Measurements from ENCODE around the gene ANAPC15. TPM values are rescaled to one million over a fixed set of nuclear protein-coding genes. Genes with fewer than 3 reads are reported as not detected.

The ANAPC15 gene
- 96.5 TPM for polyA plus RNA-seq (2013, experiment 1 of 2)
- 94.0 TPM for polyA plus RNA-seq (2013, experiment 2 of 2)

DNA sequence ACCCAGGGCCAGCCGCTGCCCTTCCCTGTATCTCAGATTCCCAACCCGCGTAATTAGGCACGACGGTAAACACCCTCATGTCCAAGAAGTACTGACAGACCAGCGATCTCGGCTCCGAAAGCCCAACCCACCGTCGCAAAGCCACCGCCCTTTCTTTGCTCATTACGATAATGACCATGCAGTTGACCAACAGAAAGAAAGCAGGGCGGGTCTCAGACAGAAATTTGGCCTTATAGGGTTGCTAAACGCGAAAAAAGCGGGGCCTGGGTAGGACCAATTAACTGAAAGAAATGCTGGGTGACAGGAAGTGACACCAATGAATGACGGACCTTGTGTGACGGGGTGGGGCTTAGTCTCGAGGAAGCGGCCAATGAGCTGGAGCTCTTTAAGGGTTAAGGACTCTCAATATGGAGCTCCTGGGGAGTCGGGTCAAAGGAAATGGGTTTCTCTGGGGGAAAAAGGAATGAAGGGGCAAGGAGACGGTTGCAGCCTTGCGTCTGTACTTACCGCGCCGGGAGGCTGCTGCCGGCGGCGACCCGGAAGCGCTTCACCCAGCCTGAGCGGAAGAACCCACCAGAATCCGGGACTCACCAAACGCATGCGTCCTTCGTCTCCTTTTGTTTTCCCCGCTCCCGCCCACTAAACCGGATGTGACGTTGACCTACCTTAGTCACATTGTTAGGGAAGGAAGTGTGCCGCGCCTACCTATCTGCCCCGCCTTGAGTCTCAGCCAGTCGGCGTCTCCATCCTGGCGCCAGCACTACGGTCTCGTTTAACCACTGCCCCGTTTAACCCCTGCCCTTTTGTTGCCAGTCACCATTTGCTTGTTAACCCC lies at the start of gene ANAPC15:
TSS of gene ANAPC15 (minus strand) at position 553 of the 835 bp plus-strand sequence. CDS start 1,419 bp downstream, outside the sequence.
- WGBS (ENCODE audit: extremely low coverage, insufficient coverage, low lambda C conversion rate) = no CpG with 5 or more reads among the region's 49 CpGs
- H4K8ac ChIP-seq (ENCODE audit: low read depth, low read length) = peak within 1 kb of the TSS; percentile 88
- H3K36me3 ChIP-seq (ENCODE audit: control insufficient read depth, insufficient read depth, low read length) = no peaks in the 10 kb centered on the region
- H3K27me3 ChIP-seq (ENCODE audit: insufficient read depth, low read length, poor library complexity) = no peaks in the 10 kb centered on the region
- peak within 1 kb of the TSS; percentile 60 for H3K4ac ChIP-seq (ENCODE audit: low read depth, low read length)
- H3K9ac ChIP-seq (ENCODE audit: low read length) = peak within 1 kb of the TSS; percentile 92
- H3K4me3 ChIP-seq (ENCODE audit: low read length) = peak within 1 kb of the TSS; percentile 67
- H3K79me2 ChIP-seq (ENCODE audit: control insufficient read depth, insufficient read depth, low read length) = no peaks in the 10 kb centered on the region
- peak within 1 kb of the TSS; percentile 54 for H3K23ac ChIP-seq (ENCODE audit: low read length)
- peak within 1 kb of the TSS; percentile 96 for H3K56ac ChIP-seq (ENCODE audit: low read length)
- peak within 1 kb of the TSS; percentile 85 for H2BK5ac ChIP-seq (ENCODE audit: low read length)
- peak within 1 kb of the TSS; percentile 94 for H3K4me2 ChIP-seq (ENCODE audit: low read length)
- peak within 1 kb of the TSS; percentile 60 for H4K5ac ChIP-seq (ENCODE audit: low read length)
- H3K18ac ChIP-seq (ENCODE audit: low read length) = peak within 1 kb of the TSS; percentile 92
- H3K79me1 ChIP-seq (ENCODE audit: low read length) = no peaks in the 10 kb centered on the region
- H3K27ac ChIP-seq (ENCODE audit: low read depth, low read length) = peak within 1 kb of the TSS; percentile 81
- no peak within 1 kb of the TSS for H2BK120ac ChIP-seq (ENCODE audit: low read depth, low read length)
- H2AK5ac ChIP-seq (ENCODE audit: low read length) = peak within 1 kb of the TSS; percentile 75
- peak; percentile 100 for DNase-seq
- H2BK15ac ChIP-seq (replicated peaks; ENCODE audit: low read depth) = no peak within 1 kb of the TSS
- H3K4me1 ChIP-seq (ENCODE audit: control insufficient read depth, low read depth, low read length) = peaks cover 2% of the 10 kb centered on the region

DNA sequence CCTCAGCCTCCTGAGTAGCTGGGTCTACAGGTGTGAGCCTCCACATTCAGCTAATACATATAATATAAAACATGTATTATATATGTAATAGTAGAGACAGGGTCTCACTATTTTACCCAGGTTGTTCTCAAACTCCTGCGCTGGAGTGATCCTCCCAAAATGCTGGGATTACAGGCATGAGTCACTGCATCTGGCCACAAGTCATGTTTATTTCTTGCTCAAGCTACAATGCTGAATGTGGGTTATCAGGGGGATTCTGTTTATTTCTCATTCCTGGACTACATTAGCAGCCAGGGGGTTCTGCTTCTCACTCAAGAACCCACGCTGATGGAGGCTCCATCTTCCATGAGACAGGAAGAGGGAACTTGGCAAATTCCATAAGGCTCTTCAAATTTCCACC lies 47.8 kb upstream of the ANAPC15 start:
- WGBS (ENCODE audit: extremely low coverage, insufficient coverage, low lambda C conversion rate) = no CpG with 5 or more reads among the region's 2 CpGs
- no peaks in the 10 kb centered on the region for H3K4me1 ChIP-seq (ENCODE audit: control insufficient read depth, low read depth, low read length)

DNA sequence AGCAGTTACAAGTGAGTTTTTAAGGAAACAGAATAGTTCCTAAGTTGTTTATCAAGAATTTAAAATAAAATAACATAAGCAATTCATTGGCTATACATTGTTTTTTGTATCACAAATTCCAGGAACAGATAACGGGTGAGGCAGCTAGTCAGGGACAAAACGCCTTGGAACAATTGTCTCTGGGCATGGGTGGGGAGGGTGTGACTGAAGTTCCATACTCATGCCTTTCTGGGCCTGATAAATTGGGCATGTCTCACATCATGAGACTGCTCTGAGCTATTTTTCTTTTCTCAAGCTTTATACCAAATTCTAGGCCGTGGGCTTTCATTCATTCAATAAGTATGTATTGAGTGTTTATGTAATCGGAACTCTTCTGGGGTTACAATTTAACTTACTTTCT lies 44.6 kb upstream of the ANAPC15 start:
- H2BK120ac ChIP-seq (ENCODE audit: low read depth, low read length) = no peak overlapping the region
- WGBS (ENCODE audit: extremely low coverage, insufficient coverage, low lambda C conversion rate) = no CpG with 5 or more reads among the region's 4 CpGs

More for the DNA sequence above, 47.8 kb upstream of the ANAPC15 start:
- Histone ChIP-seq H2BK5ac (ENCODE audit: low read length) (no peak overlapping the region), H3K4me3 (ENCODE audit: low read length) (no peak overlapping the region), H2BK120ac (ENCODE audit: low read depth, low read length) (no peak overlapping the region), H4K8ac (ENCODE audit: low read depth, low read length) (no peak overlapping the region), H4K5ac (ENCODE audit: low read length) (no peak overlapping the region), H3K79me1 (ENCODE audit: low read length) (no peaks in the 10 kb centered on the region), H3K27me3 (ENCODE audit: insufficient read depth, low read length, poor library complexity) (no peaks in the 10 kb centered on the region), H3K79me2 (ENCODE audit: control insufficient read depth, insufficient read depth, low read length) (no peaks in the 10 kb centered on the region), H2AK5ac (ENCODE audit: low read length) (no peak overlapping the region), H3K23ac (ENCODE audit: low read length) (no peak overlapping the region), H2BK15ac (replicated peaks; ENCODE audit: low read depth) (no peak overlapping the region), H3K36me3 (ENCODE audit: control insufficient read depth, insufficient read depth, low read length) (no peaks in the 10 kb centered on the region), H3K4ac (ENCODE audit: low read depth, low read length) (no peak overlapping the region), H3K27ac (ENCODE audit: low read depth, low read length) (no peak overlapping the region), H3K18ac (ENCODE audit: low read length) (no peak overlapping the region), H3K4me2 (ENCODE audit: low read length) (no peak overlapping the region), H3K9ac (ENCODE audit: low read length) (no peak overlapping the region), H3K56ac (ENCODE audit: low read length) (no peak overlapping the region)
- DNase-seq = no peak

DNA sequence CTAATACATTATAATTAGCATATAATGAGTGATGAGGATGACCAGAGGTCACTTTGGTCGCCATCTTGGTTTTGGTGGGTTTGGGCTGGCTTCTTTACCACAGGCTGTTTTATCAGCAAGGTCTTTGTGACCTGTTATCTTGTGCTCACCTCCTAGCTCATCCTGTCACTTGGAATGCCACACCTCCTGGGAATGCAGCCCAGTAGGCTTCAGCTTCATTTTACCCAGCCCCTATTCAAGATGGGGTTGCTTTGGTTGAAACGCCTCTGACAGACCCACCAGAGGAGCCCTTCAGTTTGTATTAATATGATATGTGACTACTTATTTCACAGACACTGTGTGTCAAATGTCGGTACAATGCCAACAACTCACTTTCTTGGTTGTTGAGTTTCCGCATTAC lies 43.3 kb upstream of the ANAPC15 start:
- no CpG with 5 or more reads among the region's 4 CpGs for WGBS (ENCODE audit: extremely low coverage, insufficient coverage, low lambda C conversion rate)
- no peak overlapping the region for H3K9ac ChIP-seq (ENCODE audit: low read length)

More for the DNA sequence above, 44.6 kb upstream of the ANAPC15 start:
- DNase-seq = no peak
- no peak overlapping the region for H3K27ac ChIP-seq (ENCODE audit: low read depth, low read length)
- H4K5ac ChIP-seq (ENCODE audit: low read length) = no peak overlapping the region
- no peaks in the 10 kb centered on the region for H3K79me1 ChIP-seq (ENCODE audit: low read length)
- H3K4me2 ChIP-seq (ENCODE audit: low read length) = no peak overlapping the region
- no peak overlapping the region for H2BK5ac ChIP-seq (ENCODE audit: low read length)
- no peak overlapping the region for H2BK15ac ChIP-seq (replicated peaks; ENCODE audit: low read depth)
- no peak overlapping the region for H3K4ac ChIP-seq (ENCODE audit: low read depth, low read length)
- no peak overlapping the region for H3K9ac ChIP-seq (ENCODE audit: low read length)
- no peak overlapping the region for H4K8ac ChIP-seq (ENCODE audit: low read depth, low read length)
- H3K18ac ChIP-seq (ENCODE audit: low read length) = no peak overlapping the region
- no peak overlapping the region for H2AK5ac ChIP-seq (ENCODE audit: low read length)
- H3K23ac ChIP-seq (ENCODE audit: low read length) = no peak overlapping the region
- H3K56ac ChIP-seq (ENCODE audit: low read length) = no peak overlapping the region
- no peaks in the 10 kb centered on the region for H3K4me1 ChIP-seq (ENCODE audit: control insufficient read depth, low read depth, low read length)
- H3K27me3 ChIP-seq (ENCODE audit: insufficient read depth, low read length, poor library complexity) = no peaks in the 10 kb centered on the region
- no peaks in the 10 kb centered on the region for H3K36me3 ChIP-seq (ENCODE audit: control insufficient read depth, insufficient read depth, low read length)
- no peak overlapping the region for H3K4me3 ChIP-seq (ENCODE audit: low read length)
- H3K79me2 ChIP-seq (ENCODE audit: control insufficient read depth, insufficient read depth, low read length) = no peaks in the 10 kb centered on the region

DNA sequence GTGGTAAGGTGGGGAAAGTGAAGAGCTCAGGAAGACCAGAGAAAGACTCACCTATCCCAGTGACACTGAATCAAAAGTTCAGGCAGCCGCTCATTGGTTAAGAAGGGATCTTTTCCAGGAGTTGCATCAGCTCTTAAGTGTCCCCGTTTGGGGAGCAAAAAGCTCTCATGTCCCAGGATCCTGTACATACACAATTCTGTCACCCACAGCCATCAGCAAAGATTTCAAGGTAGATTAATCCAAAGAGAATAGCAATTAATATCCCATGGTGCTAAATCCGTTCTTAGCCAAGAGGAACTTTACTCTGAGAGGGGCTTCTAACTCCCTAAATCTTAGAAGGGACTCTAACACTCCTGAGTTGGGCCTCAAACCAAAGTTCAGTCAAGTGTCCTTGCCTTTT lies 42.3 kb upstream of the ANAPC15 start:
- Histone ChIP-seq H3K27me3 (ENCODE audit: insufficient read depth, low read length, poor library complexity) (no peaks in the 10 kb centered on the region), H3K4me2 (ENCODE audit: low read length) (no peak overlapping the region), H4K5ac (ENCODE audit: low read length) (no peak overlapping the region), H3K23ac (ENCODE audit: low read length) (no peak overlapping the region), H4K8ac (ENCODE audit: low read depth, low read length) (no peak overlapping the region), H2BK5ac (ENCODE audit: low read length) (no peak overlapping the region), H3K56ac (ENCODE audit: low read length) (no peak overlapping the region), H3K27ac (ENCODE audit: low read depth, low read length) (no peak overlapping the region), H3K4me3 (ENCODE audit: low read length) (no peak overlapping the region), H2BK15ac (replicated peaks; ENCODE audit: low read depth) (no peak overlapping the region), H3K79me2 (ENCODE audit: control insufficient read depth, insufficient read depth, low read length) (no peaks in the 10 kb centered on the region), H3K18ac (ENCODE audit: low read length) (no peak overlapping the region), H2BK120ac (ENCODE audit: low read depth, low read length) (no peak overlapping the region), H3K79me1 (ENCODE audit: low read length) (no peaks in the 10 kb centered on the region), H3K36me3 (ENCODE audit: control insufficient read depth, insufficient read depth, low read length) (no peaks in the 10 kb centered on the region), H3K4ac (ENCODE audit: low read depth, low read length) (no peak overlapping the region), H3K9ac (ENCODE audit: low read length) (no peak overlapping the region), H3K4me1 (ENCODE audit: control insufficient read depth, low read depth, low read length) (no peaks in the 10 kb centered on the region), H2AK5ac (ENCODE audit: low read length) (no peak overlapping the region)
- DNase-seq = no peak
- WGBS (ENCODE audit: extremely low coverage, insufficient coverage, low lambda C conversion rate) = no CpG with 5 or more reads among the region's 3 CpGs

More for the DNA sequence above, 43.3 kb upstream of the ANAPC15 start:
- Histone ChIP-seq H2AK5ac (ENCODE audit: low read length) (no peak overlapping the region), H3K4ac (ENCODE audit: low read depth, low read length) (no peak overlapping the region), H2BK120ac (ENCODE audit: low read depth, low read length) (no peak overlapping the region), H3K36me3 (ENCODE audit: control insufficient read depth, insufficient read depth, low read length) (no peaks in the 10 kb centered on the region), H2BK15ac (replicated peaks; ENCODE audit: low read depth) (no peak overlapping the region), H3K18ac (ENCODE audit: low read length) (no peak overlapping the region), H3K79me2 (ENCODE audit: control insufficient read depth, insufficient read depth, low read length) (no peaks in the 10 kb centered on the region), H3K27ac (ENCODE audit: low read depth, low read length) (no peak overlapping the region), H2BK5ac (ENCODE audit: low read length) (no peak overlapping the region), H3K27me3 (ENCODE audit: insufficient read depth, low read length, poor library complexity) (no peaks in the 10 kb centered on the region), H3K4me1 (ENCODE audit: control insufficient read depth, low read depth, low read length) (no peaks in the 10 kb centered on the region), H3K79me1 (ENCODE audit: low read length) (no peaks in the 10 kb centered on the region), H4K5ac (ENCODE audit: low read length) (no peak overlapping the region), H3K23ac (ENCODE audit: low read length) (no peak overlapping the region), H3K4me2 (ENCODE audit: low read length) (no peak overlapping the region), H4K8ac (ENCODE audit: low read depth, low read length) (no peak overlapping the region), H3K56ac (ENCODE audit: low read length) (no peak overlapping the region), H3K4me3 (ENCODE audit: low read length) (no peak overlapping the region)
- DNase-seq = peak; percentile 46
